ENCODE measurements around the gene CR1.
"Not testable (repeated sequence)": the region's sequence is repeated elsewhere in the genome, so short reads cannot be mapped to it uniquely, and the experiment has no call there.

CR1 gene

DNA sequence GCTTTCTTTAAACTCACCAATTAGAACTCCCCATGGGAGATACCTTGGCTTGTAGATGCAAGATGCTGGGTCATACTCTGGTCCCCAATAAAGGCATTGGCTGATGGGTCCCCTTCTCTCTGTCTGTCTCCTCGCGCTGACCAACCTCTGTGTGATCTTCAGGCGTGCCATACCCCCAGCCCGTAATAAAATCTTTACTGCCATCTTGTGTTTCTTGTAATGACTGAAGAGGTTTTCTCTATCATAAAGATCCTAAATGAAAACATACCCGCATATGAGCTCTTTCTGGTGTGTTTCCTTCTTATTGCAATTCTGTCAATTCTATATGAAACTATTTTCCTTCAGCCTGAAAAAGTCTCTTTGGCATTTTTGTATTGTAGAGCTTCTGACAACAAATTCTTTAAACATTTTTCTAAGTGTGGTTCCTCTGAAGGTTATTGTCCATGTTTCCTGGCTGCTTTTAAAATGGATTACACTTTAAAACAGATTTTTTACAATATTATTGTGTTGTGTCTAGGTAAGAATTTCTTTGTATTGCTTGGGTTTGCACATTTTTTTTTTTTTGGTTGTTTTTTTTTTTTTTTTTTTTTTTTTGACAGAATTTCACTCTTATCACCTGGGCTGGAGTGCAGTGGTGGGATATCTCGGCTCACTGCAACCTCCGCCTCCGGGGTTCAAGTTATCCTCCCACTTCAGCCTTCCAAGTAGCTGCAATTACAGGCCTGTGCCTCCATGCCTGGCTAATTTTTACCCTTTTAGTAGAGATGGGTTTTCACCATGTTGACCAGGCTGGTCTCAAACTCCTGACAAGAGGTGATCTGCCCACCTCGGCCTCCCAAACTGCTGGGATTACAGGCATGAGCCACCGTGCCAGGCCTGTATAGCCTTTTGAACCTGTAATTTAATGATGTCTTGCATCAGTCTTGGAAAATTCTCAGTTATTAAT lies 24.7 kb downstream of the CR1 start:
- H3K9me3 Mint-ChIP-seq; H3K4me1 Mint-ChIP-seq (ENCODE audit: low read depth); H3K36me3 Mint-ChIP-seq (ENCODE audit: low read depth); H3K4me3 Mint-ChIP-seq; H3K27ac Mint-ChIP-seq: not testable (repeated sequence)
- peaks cover 43% of the 10 kb centered on the region for H3K27me3 Mint-ChIP-seq (ENCODE audit: low read depth)

DNA sequence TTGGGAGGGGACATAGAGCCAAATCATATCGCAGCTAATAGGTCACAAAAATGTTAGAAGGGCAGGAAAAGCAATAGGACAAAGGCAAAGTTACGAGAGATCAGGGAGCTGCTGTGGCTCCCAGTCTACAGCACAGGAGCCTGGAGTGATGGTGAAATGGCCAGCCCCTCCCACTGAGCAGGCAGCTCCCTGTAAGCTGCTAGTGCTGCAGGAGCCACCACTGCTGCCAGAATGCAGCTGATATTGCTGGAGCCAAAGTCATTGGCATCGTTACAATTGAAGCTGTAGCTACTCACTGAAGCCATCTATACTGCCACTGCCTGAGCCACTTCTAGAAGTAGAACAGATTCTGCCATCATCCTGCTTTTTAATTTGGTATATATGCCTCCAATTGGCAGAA lies 29.3 kb downstream of the CR1 start:
- peaks cover 30% of the 10 kb centered on the region for H3K27me3 Mint-ChIP-seq (ENCODE audit: low read depth)
- H3K4me1 Mint-ChIP-seq (ENCODE audit: low read depth); H3K27ac Mint-ChIP-seq; H3K36me3 Mint-ChIP-seq (ENCODE audit: low read depth); H3K4me3 Mint-ChIP-seq; H3K9me3 Mint-ChIP-seq: not testable (repeated sequence)

GRCh38 chr1:207528401-207528800 lies 32.4 kb downstream of the CR1 start:
- H3K27ac Mint-ChIP-seq; H3K4me3 Mint-ChIP-seq; H3K9me3 Mint-ChIP-seq; H3K36me3 Mint-ChIP-seq (ENCODE audit: low read depth); H3K4me1 Mint-ChIP-seq (ENCODE audit: low read depth): not testable (repeated sequence)
- peaks cover 18% of the 10 kb centered on the region for H3K27me3 Mint-ChIP-seq (ENCODE audit: low read depth)

DNA sequence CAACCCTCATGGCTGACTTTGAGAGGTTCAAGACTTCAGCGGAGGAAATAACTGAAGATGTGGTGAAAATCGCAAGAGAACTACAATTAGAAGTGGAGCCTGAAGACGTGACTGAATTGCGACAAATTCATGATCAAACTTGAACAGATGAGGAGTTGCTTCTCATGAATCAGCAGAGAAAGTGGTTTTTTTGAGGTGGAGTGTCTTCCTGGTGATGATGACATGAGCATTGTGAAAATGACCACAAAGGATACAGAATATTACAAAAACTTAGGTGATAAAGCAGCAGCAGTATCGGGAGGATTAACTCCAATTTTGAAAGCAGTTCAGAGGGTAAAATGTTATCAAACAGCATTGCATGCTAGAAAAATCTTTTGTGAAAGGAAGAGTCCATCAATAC lies 40.3 kb downstream of the CR1 start:
- H3K27me3 Mint-ChIP-seq (ENCODE audit: low read depth); H3K36me3 Mint-ChIP-seq (ENCODE audit: low read depth); H3K27ac Mint-ChIP-seq; H3K4me3 Mint-ChIP-seq; H3K4me1 Mint-ChIP-seq (ENCODE audit: low read depth); H3K9me3 Mint-ChIP-seq: not testable (repeated sequence)

DNA sequence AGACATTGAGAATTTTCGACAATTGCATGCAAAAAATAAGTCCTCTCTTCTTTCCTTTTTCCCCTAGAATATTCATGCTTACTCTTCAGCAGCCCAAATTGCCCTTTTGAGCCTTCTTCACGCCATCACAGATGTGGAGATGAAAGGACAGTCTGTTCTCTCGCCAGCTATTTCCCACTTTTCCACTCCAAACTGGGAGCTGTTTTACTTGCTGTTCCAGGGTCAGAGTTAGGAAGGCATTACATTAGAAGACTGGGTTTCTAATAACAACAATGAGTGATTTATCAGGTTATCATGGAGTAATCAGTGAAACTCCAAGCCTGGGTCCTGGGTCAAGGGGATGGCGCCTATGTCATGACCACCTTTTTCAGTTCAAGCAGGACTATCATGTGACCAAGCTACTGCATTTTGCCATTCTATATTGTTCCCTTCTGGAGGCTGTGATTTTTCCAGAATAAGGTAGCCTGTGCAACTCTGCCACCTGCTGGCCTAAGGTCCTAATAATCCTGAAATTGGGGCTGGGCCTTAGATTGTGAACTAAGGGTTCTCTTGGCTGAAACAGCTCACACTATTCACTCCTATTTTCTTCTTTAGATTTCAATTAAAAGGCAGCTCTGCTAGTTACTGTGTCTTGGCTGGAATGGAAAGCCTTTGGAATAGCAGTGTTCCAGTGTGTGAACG lies 50.9 kb downstream of the CR1 start:
- H3K4me1 Mint-ChIP-seq (ENCODE audit: low read depth); H3K27ac Mint-ChIP-seq; H3K4me3 Mint-ChIP-seq; H3K36me3 Mint-ChIP-seq (ENCODE audit: low read depth); H3K9me3 Mint-ChIP-seq; H3K27me3 Mint-ChIP-seq (ENCODE audit: low read depth): not testable (repeated sequence)

GRCh38 chr1:207554823-207555222 lies 58.9 kb downstream of the CR1 start:
- not testable (repeated sequence) for H3K27me3 Mint-ChIP-seq (ENCODE audit: low read depth); H3K4me3 Mint-ChIP-seq; H3K36me3 Mint-ChIP-seq (ENCODE audit: low read depth)

DNA sequence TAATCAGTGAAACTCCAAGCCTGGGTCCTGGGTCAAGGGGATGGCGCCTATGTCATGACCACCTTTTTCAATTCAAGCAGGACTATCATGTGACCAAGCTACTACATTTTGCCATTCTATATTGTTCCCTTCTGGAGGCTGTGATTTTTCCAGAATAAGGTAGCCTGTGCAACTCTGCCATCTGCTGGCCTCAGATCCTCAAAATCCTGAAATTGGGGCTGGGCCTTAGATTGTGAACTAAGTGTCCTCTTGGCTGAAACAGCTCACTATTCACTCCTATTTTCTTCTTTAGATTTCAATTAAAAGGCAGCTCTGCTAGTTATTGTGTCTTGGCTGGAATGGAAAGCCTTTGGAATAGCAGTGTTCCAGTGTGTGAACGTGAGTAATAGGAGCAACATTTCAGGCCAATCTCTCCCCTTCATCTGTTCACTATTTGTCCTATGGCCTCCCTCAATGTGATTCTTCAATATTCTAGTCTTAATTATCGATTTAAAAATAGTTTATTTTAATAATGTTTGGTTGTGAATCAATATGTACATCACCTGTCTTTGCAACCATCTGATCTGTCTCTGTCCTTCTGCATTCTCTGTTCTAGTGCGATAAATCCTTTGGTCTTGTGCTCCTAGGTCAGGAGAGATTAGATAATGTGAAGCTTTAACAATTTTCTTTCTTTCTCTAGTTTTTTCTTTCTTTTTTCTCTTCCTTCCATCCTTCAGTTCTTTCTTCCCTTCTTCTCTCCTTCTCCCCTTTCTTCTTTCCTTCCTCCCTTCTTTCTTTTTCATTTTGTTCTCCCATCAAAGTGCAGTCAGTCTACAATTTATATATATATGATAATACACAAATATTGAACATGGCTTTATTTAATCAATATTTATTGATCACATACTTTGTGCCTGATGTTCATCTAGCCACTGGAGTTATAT lies 69.8 kb downstream of the CR1 start:
- H3K4me3 Mint-ChIP-seq: no peak overlapping the region
- H3K27me3 Mint-ChIP-seq (ENCODE audit: low read depth): peaks cover 9% of the 10 kb centered on the region
- no peak overlapping the region for H3K27ac Mint-ChIP-seq
- H3K9me3 Mint-ChIP-seq: no peaks in the 10 kb centered on the region
- no peaks in the 10 kb centered on the region for H3K36me3 Mint-ChIP-seq (ENCODE audit: low read depth)
- no peaks in the 10 kb centered on the region for H3K4me1 Mint-ChIP-seq (ENCODE audit: low read depth)

More at GRCh38 chr1:207554823-207555222, 58.9 kb downstream of the CR1 start:
- not testable (repeated sequence) for H3K4me1 Mint-ChIP-seq (ENCODE audit: low read depth); H3K27ac Mint-ChIP-seq; H3K9me3 Mint-ChIP-seq

DNA sequence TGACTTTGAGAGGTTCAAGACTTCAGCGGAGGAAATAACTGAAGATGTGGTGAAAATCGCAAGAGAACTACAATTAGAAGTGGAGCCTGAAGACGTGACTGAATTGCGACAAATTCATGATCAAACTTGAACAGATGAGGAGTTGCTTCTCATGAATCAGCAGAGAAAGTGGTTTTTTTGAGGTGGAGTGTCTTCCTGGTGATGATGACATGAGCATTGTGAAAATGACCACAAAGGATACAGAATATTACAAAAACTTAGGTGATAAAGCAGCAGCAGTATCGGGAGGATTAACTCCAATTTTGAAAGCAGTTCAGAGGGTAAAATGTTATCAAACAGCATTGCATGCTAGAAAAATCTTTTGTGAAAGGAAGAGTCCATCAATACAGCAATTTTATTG lies 76.0 kb downstream of the CR1 start:
- not testable (repeated sequence) for H3K4me1 Mint-ChIP-seq (ENCODE audit: low read depth)

GRCh38 chr1:207573074-207573473 lies 77.1 kb downstream of the CR1 start:
- H3K36me3 Mint-ChIP-seq (ENCODE audit: low read depth); H3K4me1 Mint-ChIP-seq (ENCODE audit: low read depth); H3K9me3 Mint-ChIP-seq; H3K27ac Mint-ChIP-seq; H3K4me3 Mint-ChIP-seq: not testable (repeated sequence)
- H3K27me3 Mint-ChIP-seq (ENCODE audit: low read depth): peaks cover 28% of the 10 kb centered on the region

More for the DNA sequence above, 76.0 kb downstream of the CR1 start:
- H3K9me3 Mint-ChIP-seq; H3K4me3 Mint-ChIP-seq; H3K27ac Mint-ChIP-seq; H3K36me3 Mint-ChIP-seq (ENCODE audit: low read depth): not testable (repeated sequence)
- H3K27me3 Mint-ChIP-seq (ENCODE audit: low read depth): peaks cover 31% of the 10 kb centered on the region

DNA sequence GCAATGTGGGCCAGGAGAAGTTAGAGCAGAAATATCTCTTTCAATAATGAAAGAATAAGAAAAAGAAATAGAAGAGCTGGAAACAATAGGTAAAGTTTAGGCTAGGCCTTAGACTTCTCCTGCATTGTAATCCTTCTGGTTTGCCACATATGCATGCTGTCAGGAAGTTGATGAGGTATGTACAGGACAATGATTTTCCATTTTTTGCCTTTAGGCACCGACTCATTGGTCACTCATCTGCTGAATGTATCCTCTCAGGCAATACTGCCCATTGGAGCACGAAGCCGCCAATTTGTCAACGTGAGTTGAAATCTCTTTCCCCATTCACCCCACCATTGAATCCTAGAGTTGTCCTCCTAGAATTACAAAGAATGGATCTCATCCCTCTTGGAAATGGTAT lies 79.4 kb downstream of the CR1 start:
- H3K36me3 Mint-ChIP-seq (ENCODE audit: low read depth); H3K27ac Mint-ChIP-seq; H3K4me3 Mint-ChIP-seq; H3K9me3 Mint-ChIP-seq: not testable (repeated sequence)
- peaks cover 28% of the 10 kb centered on the region for H3K27me3 Mint-ChIP-seq (ENCODE audit: low read depth)
- peaks cover 11% of the 10 kb centered on the region for H3K4me1 Mint-ChIP-seq (ENCODE audit: low read depth)

- H3K4me3 Mint-ChIP-seq: no peak overlapping the region
- H3K9me3 Mint-ChIP-seq: no peaks in the 10 kb centered on the region
- peaks cover 5% of the 10 kb centered on the region for H3K4me1 Mint-ChIP-seq (ENCODE audit: low read depth)
- H3K36me3 Mint-ChIP-seq (ENCODE audit: low read depth): no peaks in the 10 kb centered on the region
- peaks cover 33% of the 10 kb centered on the region for H3K27me3 Mint-ChIP-seq (ENCODE audit: low read depth)
- no peak overlapping the region for H3K27ac Mint-ChIP-seq
Measured at GRCh38 chr1:207578796-207579435, 83.0 kb downstream of the CR1 start.

GRCh38 chr1:207579436-207579799 lies 83.5 kb downstream of the CR1 start:
- Mint-ChIP-seq H3K36me3 (ENCODE audit: low read depth) (no peaks in the 10 kb centered on the region), H3K4me3 (no peak overlapping the region), H3K4me1 (ENCODE audit: low read depth) (peaks cover 5% of the 10 kb centered on the region), H3K27me3 (ENCODE audit: low read depth) (peaks cover 30% of the 10 kb centered on the region), H3K27ac (no peak overlapping the region), H3K9me3 (no peaks in the 10 kb centered on the region)

- H3K4me1 Mint-ChIP-seq (ENCODE audit: low read depth): peaks cover 5% of the 10 kb centered on the region
- peaks cover 26% of the 10 kb centered on the region for H3K27me3 Mint-ChIP-seq (ENCODE audit: low read depth)
- no peaks in the 10 kb centered on the region for H3K36me3 Mint-ChIP-seq (ENCODE audit: low read depth)
- no peak overlapping the region for H3K4me3 Mint-ChIP-seq
- H3K27ac Mint-ChIP-seq: no peak overlapping the region
- no peaks in the 10 kb centered on the region for H3K9me3 Mint-ChIP-seq
Measured at GRCh38 chr1:207581496-207582153, 85.7 kb downstream of the CR1 start.

DNA sequence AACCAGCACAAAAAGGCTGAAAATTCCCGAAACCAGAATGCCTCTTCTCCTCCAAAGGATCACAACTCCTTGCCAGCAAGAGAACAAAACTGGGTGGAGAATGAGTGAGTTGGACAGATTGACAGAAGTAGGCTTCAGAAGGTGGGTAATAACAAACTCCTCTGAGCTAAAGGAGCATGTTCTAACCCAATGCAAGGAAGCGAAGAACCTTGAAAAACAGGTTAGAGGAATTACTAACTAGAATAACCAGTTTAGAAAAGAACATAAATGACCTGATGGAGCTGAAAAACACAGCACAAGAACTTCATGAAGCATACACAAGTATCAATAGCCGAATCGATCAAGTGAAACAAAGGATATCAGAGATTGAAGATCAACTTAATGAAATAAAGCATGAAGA lies 93.5 kb downstream of the CR1 start:
- H3K27ac Mint-ChIP-seq; H3K36me3 Mint-ChIP-seq (ENCODE audit: low read depth); H3K9me3 Mint-ChIP-seq; H3K4me3 Mint-ChIP-seq; H3K4me1 Mint-ChIP-seq (ENCODE audit: low read depth): not testable (repeated sequence)
- peaks cover 48% of the 10 kb centered on the region for H3K27me3 Mint-ChIP-seq (ENCODE audit: low read depth)
